Right hindlimb (tissue), 1 donor: ENCODE data around the gene RAB11FIP4.

ENCODE experiments used
- DNase-seq: peaks from one replicate; pipeline ENCODE4 v3.0.0-alpha.2; 2018

The RAB11FIP4 gene

DNA sequence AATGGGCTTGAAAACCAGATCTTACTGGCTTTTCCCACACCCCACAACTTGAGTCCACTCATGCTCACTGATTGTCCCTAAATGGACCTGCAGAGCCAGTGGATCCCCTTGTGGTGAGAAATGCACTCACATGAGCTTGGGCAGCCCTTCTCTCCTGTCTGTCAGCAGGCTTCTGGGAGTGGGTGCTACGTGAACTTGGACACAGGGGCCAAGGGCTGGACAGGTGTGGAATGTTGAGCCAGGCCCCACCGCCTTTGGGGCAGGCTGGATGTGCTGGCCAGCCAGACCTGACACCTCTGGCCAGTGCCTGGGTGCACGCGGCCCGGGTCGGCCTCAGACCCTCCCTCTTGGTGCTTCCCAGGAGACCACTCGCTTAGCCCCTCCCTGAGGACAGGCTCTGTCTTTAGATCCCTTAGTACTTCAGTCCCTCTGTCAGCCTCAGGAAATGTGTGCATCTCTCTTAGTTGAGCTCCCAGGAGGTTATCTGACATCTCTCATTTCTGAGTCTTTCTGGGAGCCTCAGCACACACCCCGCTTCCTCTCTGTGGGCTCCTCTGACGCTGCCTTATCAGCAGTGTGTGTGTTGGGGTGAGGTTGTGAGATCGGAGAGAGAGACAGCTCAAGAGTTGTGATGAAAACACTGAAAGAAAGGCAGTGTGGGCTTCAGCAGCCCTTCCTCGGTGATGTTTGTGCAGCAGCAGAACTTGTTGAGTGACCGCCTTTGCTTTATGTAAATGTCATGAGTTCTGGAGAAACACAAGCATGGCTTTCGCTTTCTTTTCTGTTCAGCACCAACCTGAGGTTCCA is 117.0 kb downstream of the RAB11FIP4 start:
- DNase-seq, result no peak

DNA sequence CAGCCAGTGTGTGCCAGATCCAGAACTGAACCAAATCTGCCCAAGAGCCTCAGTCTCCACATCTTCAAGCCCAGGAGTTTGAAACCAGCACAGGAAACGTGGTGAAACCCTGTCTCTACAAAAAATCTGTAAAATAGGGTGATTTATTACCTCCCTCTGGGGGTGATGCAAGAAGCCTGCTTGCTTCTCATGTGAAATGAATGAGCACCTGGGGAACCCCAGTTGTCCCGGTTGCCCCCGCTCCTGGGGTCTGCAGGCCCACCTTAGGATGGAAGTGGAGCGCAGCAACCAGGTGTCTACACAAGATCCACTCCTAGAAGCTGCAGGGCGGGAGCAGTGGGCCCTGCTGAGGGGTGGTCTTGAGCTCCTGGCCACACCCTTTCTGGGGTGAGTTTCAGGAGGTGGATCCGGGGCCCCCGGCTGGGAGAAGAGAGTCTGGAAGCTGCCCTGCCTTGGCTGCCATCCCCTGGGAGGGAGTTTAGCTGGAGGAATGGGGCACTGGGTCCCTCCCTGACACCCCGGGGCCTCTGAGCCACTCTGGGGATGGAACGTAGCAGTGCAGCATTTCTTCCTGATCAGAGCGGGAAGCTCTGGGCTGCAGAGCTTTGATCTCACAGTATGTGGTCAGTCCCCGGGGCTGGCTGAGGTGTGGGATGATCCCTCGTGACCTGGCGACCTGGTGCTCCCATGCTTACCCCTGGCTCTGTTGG is 117.8 kb downstream of the RAB11FIP4 start:
- DNase-seq, result no peak

DNA sequence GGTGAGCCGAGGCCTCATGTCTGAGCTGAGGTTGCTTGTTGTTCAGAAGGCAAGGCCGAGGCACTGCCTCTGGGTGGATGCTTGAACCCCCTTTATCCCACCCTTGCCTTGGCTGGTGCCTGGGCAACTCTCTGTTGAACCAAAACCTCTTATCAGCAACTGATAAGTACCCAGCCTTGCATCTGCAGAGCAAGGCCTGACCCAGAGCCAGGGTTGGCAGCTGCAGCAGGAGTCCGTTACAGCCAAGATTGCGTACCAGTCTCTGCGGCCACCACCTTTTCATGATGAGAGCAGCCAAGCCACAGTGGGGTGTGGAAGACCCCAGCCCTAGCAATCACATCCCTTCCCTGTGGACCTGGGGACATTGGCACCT is 118.3 kb downstream of the RAB11FIP4 start:
- DNase-seq, result no peak

DNA sequence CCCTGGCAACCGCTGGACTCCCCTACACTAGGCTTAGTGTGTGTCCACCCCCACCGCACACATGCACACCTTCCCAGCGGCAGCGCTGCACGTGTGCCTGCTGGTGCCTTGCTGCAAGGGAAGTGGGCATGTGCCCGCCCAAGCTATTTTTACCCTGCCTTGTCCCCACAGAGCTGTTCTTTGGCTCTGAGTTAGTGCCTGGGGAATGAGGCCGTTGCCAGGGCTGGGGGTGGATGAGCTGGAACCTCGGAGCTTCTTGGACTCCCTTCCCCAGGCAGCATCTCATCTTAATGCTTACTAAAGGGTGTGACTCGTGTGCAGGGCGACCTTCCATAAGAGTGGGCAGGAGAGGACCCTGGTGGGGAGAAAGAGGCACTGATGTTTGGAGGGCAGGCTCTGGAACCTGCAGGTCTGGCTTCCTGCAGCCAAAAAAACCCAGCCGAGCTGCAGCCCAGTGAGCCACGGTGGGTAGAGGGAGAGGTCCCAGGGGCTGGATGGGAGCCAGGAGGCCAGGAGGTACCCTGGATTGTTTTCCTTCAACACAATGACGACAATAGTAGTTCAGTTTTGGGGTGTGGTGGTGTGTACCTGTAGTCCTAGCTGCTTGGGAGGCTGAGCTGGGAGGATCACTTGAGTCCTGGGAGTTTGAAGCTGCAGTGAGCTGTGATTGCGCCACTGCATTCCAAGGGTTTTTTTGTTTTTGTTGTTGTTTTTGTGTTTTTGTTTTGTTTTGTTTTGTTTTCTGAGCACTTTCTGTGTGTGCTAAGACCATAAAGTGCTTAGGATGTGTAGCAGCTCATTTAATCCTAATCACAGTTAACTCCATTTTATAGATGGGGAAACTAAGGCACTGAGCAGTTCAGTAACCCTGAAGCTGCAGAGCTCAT is 119.1 kb downstream of the RAB11FIP4 start:
- no peak for DNase-seq

DNA sequence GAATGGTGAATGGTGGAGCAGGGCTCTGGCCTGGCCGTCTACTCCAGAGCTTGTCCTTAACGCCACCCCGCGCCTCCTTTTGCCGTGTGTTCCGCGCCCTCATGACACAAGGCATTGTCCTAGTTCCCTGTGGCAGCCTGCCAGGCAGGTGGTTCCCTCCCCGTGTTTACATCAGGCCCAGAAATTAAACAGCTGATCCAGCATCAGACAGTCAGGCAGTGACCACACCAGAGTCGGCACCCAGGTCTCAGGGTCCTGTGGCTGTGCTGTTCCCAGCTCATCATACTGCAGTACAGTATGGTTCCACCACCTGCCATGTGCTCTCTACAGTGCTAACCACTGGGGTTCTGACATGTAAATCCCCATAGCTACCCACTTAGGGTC is 119.7 kb downstream of the RAB11FIP4 start:
- DNase-seq, result no peak

DNA sequence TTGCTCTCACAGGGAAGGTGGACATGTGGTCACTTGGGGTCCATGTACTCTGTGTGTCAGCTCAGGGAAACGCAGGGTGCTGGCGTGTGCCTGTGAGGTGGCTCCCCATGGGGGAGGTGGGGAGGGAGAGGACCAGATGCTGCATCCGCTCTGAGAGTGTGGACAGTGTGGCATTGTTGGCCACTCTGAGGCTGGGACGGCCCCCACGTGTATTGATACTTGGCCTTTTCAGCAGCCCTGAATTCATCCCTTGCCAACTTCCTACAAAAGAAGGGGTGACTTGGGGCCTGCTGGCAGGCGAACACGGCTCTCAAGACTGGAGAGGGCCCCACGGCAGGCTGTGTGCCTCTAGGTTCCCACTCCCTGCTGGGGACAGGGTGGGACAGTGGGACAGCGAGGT is 120.1 kb downstream of the RAB11FIP4 start:
- no peak for DNase-seq

DNA sequence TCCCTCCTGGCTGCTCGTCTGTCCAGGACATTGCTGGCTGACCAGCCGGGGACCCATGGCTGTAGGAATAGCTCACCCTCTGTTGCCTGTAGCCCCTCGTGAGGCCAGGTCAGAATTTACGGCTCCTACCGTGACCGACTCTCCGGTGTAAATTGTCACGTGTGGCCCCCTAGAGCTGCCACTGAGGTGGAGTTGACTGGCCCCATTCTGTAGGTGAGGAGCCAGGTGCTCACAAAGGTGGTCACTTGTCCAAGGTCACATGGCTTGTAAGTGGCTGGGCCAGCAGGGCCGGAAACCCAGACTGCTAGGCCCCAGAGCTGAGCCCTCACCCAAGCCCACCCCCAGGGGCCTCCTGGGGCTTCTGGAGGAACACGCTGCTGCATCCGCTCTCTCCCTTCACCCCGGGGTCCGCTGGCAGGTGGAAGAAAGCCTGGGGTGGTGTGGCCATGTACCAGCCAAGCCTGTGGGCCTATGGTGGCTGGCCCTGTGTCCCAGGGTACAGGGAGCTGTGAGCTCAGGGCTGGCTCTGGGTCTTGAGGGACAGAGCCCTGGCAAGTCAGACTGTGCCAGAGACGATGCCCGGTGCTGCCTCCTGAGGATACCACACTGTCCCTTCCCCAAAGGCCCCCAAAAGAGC is 120.7 kb downstream of the RAB11FIP4 start:
- DNase-seq, result no peak

DNA sequence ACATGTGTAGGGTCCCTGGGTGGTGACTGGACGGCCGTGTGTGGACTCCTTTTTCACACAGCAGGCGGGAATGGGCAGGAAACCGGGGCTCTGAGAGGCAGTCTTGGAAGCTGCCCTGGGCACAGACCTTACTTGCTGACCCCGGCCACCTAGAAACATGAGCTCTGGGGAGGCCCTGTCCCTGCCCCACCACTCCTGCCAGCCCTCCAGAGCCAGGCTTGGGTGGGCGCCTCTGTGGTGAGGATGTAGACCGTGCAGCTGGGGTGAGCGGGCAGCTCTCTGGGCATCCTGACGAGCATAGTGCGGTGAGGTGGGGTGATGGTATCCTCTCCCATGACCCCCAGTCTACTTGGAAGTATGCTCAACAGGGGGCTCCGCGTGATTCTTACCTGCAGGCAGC is 121.3 kb downstream of the RAB11FIP4 start:
- DNase-seq, result no peak

DNA sequence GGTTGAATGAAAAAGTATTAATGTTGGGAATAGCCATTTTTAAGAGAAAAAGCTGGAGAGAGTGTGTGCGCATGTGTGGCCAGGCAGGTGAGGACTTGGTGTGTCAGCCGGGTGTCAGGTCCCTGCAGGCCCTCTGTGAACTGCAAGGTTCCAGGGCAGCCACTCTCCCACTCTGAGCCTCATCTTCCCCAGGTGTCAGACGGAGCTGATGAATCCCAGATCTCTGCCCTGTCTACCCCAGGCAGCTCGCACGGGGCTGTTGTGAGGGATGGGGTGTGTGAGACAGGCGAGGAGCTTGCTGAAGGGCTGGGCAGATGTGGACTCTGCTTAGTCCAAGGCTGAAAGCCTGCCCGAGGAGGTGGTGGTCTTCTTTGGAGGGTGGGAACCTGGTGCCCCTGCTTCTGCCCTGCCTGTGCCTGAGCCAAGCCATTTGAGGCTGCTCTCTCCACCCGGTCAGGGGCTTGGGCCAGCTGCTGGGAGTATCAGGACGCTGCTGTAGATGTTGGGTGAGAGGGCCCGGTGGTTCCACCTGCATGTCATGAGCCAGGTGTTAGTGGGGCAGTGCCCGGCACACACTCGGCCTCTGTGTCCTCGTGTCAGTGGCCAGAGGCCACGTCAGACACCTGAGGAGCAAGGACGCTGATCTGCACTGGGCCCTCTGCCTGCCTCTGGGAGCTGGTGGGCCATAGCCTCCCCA is 122.4 kb downstream of the RAB11FIP4 start:
- no peak for DNase-seq

DNA sequence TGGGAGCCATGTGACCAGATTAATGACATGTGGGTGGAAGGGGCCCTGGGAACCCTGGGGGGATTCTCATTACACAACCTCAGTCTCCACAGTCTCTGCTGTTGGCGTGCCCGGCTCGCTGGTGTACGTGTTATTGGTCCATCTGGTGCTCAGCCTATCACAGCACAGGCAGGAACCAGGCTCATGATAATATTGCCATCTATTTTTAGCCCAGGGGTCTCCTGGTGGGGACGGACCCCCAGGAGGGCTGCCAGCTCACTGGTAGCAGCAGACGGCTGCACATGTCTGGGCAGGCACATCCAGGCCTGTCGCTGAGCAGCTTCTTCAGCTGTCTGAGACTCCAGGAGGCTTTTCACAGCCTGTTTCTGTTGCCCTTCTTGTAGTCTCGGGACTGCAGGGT is 123.8 kb downstream of the RAB11FIP4 start:
- DNase-seq, result no peak

DNA sequence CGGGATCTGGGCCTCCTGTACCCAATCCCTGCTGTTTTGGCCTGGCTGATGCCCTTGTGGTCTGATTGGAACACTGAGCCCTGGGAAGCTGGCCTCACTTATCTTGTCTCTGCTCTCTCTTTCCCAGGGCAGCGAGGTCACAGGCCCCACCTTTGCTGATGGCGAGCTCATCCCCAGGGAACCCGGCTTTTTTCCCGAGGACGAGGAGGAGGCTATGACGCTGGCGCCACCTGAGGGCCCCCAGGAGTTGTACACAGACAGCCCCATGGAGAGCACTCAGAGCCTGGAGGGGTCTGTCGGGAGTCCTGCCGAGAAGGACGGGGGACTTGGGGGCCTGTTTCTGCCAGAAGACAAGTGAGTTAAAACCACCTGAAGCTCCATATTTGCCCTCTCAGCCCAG is 126.0 kb downstream of the RAB11FIP4 start:
- DNase-seq, result no peak

DNA sequence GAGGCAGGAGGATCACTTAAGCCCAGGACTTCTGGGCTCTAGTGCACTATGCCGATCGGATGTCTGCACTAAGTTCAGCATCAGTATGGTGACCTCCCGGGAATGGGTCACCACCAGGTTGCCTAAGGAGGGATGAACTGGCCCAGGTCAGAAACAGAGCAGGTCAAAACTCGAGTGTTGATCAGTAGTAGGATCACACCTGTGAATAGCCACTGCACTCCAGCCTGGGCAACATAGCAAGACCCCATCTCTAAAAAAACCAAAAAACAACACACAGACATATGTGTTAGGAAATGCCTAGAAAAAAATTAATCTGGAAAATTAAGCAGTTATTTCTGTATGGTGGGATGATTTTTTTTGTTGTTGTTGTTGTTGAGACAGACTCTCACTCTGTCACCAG is 127.0 kb downstream of the RAB11FIP4 start:
- DNase-seq, result no peak

DNA sequence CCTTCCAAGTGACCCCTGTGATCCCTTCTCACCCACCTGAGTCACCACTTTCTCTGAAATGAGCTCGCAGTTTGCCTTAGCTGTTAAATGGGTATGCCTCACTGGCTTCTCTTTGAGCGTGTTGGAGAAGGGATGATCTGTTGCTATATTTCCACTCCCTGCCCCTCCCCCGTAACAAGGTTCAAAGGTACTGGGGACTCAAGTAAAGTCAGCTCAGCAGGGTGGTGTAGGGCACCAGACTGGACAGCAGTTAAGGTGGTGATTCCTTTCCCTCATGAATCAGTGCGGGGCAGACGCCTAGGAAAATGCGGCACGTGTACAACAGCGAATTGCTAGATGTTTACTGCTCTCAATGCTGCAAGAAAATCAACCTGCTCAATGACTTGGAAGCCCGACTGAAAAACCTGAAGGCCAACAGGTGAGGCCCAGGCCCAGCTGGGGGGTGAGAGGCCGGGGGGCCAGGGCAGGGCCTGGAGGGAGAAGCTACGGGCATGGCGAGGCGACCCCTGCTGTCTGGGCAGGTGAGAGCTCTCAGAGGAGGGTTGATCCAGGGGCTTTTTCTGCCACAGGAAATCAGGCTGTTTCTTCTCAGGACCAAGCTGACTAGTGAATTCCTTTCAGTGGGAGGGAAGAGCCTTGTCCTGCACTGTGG is 130.3 kb downstream of the RAB11FIP4 start:
- peak; percentile 11 for DNase-seq

DNA sequence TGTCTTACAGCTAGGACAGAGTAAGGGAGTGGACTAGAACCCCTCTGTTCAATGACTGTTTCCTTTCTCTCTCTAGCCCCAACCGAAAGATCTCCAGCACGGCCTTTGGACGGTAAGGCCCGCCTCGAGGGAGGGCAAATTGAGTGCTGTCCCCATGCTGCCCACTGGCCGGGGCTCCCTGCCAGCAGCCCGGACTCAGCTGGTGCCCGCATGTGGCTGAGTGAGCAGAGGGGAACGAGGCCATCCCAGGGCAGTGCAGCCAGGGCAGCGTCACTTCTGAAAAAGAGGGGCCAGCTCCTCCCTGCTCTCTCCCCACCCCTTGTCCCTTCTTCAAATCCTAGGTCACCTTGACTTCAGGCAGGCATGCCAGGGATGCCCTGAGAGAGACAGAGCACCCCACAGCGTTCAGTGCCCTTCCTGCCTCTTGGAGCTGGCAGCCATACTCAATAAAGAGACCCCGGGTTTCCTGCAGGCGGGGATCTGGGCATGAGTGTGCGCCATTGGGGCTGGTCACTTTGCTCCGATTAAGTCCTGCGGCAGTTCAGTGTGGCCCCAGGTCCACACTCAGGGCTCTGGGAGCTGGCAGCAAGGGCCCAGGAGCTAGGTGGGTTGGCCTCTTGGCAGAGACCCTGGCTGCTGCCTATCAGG is 130.9 kb downstream of the RAB11FIP4 start:
- DNase-seq, result no peak

DNA sequence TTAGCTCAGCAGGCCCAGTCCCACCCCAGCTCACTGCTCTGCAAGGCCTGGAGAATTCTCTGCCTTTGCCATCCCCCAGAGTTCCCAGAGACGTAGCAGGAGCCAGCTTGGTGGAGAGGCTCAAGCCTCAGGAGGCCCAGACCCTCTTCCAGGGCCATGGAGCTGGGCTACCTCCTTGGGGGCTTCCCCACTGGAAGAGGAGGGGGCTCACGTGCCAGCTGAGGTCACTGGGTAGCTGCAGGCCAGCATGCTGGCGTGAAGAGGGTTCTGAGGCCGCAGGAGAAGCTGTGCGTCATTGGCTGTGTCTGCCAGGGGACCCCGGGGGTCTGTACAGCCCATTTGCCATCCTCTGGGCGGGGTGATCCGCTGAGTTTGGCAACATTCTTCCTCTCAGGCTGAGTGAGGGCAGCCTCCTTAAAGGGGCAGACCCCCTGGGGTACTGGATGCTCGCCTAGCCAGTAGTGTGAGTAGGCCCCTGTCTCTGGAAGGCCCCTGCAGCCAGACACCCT is 131.6 kb downstream of the RAB11FIP4 start:
- DNase-seq, result no peak

DNA sequence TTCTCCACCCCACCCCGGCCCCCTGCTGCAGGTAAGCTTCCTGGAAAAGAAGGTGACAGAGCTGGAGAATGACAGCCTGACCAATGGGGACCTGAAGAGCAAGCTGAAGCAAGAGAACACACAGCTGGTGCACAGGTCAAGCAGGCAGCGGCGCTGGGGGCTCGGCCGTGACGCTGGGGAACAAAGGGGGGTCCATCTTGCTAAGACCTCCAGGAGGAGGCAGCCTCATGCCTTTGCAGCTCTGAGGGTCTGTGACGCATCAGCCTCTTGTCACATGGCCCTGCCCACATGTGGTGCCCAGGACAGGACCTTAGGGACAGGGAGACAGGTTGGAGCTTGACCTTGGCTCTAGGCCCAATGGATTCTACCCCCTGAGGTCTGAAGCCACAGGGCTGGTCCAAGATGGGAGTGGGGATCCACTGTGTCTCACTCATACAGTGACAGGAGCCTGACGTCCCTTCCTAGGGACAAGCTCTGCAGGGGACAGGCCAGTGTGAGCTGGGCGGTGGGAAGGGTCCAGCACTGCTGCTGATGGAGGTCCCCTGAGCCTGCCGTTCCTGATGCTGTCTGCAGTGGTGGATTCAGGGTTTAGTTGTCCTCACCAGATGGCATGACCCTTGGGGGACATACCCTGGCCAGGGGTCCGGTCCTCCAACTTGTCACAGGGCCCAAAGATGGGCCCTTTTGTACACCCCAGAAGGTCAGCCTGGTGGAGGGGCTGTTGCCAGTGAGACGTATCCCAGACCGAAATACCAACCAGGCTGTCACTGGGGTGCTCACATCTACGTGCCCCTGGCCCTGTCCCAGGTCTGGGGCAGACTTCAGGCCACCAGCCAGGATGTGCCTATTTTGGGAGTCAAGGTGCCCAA is 132.6 kb downstream of the RAB11FIP4 start:
- no peak for DNase-seq

DNA sequence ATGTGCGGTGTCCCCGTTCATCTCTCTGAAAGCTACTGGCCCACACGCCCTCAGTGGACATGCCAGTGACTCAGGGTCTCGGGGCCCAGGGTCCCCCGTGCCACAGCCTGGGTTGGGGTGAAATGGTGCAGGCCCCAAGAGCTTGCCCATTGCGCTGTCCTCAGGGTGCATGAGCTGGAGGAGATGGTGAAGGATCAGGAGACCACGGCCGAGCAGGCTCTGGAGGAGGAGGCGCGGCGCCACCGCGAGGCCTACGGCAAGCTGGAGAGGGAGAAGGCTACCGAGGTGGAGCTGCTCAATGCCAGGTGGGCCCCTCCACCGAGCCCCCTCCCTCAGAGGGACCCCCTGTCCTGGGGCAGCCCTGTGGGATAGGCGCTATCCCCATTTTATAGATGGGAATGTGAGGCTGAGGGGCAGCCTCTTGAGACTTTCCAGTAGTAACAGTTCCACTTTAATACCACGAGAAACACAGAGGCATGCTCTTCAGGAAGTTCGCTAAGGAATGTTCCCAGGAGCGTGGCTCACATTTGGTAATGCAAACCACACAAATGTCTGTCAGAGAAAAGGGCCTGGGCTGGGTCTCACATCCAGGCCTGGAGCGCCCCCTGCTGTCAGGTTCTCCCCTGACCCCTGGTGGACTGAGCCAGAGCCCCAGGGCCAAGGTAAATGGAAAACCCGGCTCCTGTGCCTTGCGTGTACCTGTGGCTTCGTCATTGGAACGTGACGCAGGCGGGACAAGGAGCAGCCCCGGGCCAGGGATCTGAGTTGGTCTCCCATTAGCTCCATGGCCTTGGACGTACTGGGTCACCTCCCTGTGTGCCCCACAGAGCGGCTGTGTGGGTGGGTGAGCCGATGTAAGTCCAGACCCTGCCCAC is 133.7 kb downstream of the RAB11FIP4 start:
- DNase-seq, result peak; percentile 84

DNA sequence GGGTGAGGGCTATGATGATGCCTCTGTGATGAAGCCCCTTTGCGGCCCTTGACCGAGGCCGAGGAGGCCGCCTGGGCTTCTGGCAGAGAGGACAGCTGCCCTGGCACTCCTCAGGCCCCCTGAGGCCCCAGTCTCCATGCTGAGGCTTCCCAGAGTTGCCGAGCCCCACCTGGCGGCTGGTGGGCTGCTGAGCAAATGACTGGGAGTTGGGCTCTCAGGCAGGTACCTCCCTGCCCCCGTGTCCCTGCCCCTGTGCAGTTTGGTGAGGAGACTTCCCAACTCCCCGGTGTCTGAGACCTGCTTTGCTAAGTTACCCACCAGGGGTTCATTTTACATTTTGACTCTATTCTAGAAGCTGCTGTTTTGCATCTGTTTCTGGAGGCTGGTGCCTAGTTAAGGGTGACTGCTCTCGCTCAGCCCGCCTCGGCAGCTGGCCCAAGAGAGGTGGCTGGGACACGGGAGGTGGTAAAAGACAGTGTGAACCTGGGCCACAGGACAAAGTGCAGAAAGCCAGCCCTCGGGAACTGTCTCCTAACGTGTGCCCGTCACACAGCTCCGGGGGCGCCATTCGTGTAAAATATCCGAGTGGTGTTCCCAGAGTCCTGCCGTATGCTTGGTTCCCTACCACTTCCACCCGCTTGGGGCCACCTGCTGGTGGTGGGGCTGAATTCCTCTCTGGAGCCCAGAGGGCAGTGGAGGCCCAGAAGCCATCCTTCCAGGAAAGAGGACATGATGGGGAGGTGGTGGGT is 134.5 kb downstream of the RAB11FIP4 start:
- no peak for DNase-seq
